K562 (cell line): Measurements from ENCODE around the gene ETS2. TPM values are rescaled to one million over a fixed set of nuclear protein-coding genes. Genes with fewer than 3 reads are reported as not detected.

Source experiments
- DMBX1 ChIP-seq: fragments of 250-450 bp; sonication (Bioruptor Pico); IDR thresholded peaks from 2 replicates; pipeline ENCODE4 v1.8.0; 2022; ENCODE audit warnings: inconsistent platforms, mild to moderate bottlenecking, moderate library complexity, borderline replicate concordance
- HDAC3 ChIP-seq: fragments of 450-650 bp; IDR thresholded peaks from 2 replicates; pipeline ENCODE4 v1.6.1; 2018; ENCODE audit warnings: borderline replicate concordance, mild to moderate bottlenecking, moderate library complexity; ENCODE audit not compliant: partially characterized antibody
- PHB ChIP-seq: fragments of 250-450 bp; sonication (Bioruptor Pico); IDR thresholded peaks from 2 replicates; pipeline ENCODE4 v1.5.0; 2021
- SMAD1 ChIP-seq: fragments of 150-350 bp; IDR thresholded peaks from 2 replicates; pipeline ENCODE4 v1.6.1; 2014; ENCODE audit warnings: low read length, low read depth; ENCODE audit not compliant: partially characterized antibody
- ZNF23 ChIP-seq: fragments of 250-450 bp; sonication (Bioruptor Pico); IDR thresholded peaks from 2 replicates; pipeline ENCODE4 v1.4.0; 2020; ENCODE audit warnings: mild to moderate bottlenecking
- ZNF232 ChIP-seq: sonication (generic); formaldehyde crosslinking; IDR thresholded peaks from 2 replicates; pipeline ENCODE4 v1.8.0; 2022; ENCODE audit warnings: mild to moderate bottlenecking, missing genetic modification reagents
- ZNF384 ChIP-seq: IDR thresholded peaks from 2 replicates; pipeline ENCODE4 v1.6.1; 2012; ENCODE audit warnings: low read depth, low read length, improper control_type of control experiment
- ZNF583 ChIP-seq: fragments of 250-450 bp; sonication (Bioruptor Pico); IDR thresholded peaks from 2 replicates; pipeline ENCODE4 v1.4.0; 2020
- ZNF766 ChIP-seq: fragments of 200-800 bp; sonication (Bioruptor generic); conservative IDR thresholded peaks from 2 replicates; pipeline ENCODE4 v1.6.1; 2016; ENCODE audit warnings: missing genetic modification characterization, missing compliant biosample characterization
- polyA plus RNA-seq, 8 experiments: library from polyadenylated mRNA; depleted of rRNA in 4 of 8; stranded (reverse) in 5 of 8; unstranded in 3 of 8; fragments of >200 nt; fragmentation: Nextera tagmentation in 2 of 8; fragmentation: Illumina TruSeq in 1 of 8; extraction: Ambion mirVana in 2 of 8; extraction: Trizol in 1 of 8; gene quantifications; 2 replicates each; pipeline versions ENCODE4 v1.2.1 to v1.2.3, GENCODE V29; 2011 to 2014; ENCODE audit warnings: inconsistent platforms in 1 of 8, missing spikeins in 1 of 8
- total RNA-seq, 7 experiments: library from RNA; depleted of rRNA in 6 of 7; stranded (reverse); fragments of >200 nt in 6 of 7; fragmentation: Illumina TruSeq in 2 of 7; extraction: Trizol in 2 of 7; gene quantifications; 2 replicates each; pipeline versions ENCODE4 v1.2.1 to v1.2.3, GENCODE V29; 2011 to 2021; ENCODE audit warnings: low replicate concordance in 1 of 7
- TF ChIP-seq, protein P1 (sequence below): fragments of 200-600 bp; sonication (generic); IDR thresholded peaks from one replicate; pipeline ENCODE4 v1.6.1; 2012; ENCODE audit warnings: mild to moderate bottlenecking, low read depth, low read length, inconsistent platforms
- TF ChIP-seq, protein P2 (sequence below): fragments of 450-650 bp; formaldehyde crosslinking; IDR thresholded peaks from 2 replicates; pipeline ENCODE4 v1.4.0; 2022; ENCODE audit warnings: missing genetic modification characterization

Gene ETS2
- total and polyA plus RNA-seq, 9 of the 15 experiments (the other 6 are each of a cell fraction or from before 2014, with no cell fraction given) = 1.7 to 24.4 (median 12.2) TPM

DNA sequence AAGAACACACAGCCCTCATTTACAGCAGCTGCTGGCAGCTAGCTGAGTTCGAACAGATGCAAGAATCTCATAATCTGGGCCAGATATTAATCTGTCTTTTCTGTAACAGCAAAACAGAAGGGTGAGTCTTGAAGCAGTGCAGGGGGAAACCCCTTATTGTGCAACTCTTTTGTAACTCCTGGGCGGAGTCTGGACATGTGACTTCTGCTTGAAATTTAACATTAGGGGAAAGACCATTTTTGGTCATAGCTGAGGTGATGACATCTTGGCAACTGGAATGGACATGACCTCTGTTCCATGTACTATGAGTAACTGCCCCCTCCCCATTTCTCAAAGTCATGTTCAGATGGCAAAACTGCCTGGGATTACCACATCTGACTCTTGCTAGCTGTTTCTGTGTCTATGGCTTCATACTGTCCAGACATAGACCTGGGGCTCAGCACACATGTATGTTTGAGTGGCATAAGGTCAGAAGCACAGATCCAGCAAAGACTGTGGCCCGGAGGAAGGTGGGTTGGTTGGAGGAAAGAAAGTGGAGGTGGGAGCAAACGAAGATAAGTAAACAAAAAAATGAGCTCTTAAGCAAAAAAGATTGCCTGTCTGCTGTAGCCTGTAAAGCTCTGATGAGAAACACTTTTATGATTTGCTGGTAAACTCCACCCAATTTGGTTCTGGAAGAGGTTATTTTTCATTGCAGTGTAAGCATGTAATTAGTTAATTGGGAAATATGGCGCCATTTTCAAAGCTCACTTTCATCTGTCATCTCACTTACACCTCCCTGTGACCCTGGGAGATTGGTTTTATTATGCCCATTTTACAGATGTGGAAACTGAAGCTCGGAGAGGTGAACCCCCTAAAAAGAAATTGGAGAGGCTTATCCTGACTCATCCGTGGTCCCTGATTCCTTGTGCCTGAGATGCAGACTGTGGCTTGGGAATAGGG lies 26.1 kb downstream of the ETS2 start (continued):
- TF ChIP-seq, protein P1, sequence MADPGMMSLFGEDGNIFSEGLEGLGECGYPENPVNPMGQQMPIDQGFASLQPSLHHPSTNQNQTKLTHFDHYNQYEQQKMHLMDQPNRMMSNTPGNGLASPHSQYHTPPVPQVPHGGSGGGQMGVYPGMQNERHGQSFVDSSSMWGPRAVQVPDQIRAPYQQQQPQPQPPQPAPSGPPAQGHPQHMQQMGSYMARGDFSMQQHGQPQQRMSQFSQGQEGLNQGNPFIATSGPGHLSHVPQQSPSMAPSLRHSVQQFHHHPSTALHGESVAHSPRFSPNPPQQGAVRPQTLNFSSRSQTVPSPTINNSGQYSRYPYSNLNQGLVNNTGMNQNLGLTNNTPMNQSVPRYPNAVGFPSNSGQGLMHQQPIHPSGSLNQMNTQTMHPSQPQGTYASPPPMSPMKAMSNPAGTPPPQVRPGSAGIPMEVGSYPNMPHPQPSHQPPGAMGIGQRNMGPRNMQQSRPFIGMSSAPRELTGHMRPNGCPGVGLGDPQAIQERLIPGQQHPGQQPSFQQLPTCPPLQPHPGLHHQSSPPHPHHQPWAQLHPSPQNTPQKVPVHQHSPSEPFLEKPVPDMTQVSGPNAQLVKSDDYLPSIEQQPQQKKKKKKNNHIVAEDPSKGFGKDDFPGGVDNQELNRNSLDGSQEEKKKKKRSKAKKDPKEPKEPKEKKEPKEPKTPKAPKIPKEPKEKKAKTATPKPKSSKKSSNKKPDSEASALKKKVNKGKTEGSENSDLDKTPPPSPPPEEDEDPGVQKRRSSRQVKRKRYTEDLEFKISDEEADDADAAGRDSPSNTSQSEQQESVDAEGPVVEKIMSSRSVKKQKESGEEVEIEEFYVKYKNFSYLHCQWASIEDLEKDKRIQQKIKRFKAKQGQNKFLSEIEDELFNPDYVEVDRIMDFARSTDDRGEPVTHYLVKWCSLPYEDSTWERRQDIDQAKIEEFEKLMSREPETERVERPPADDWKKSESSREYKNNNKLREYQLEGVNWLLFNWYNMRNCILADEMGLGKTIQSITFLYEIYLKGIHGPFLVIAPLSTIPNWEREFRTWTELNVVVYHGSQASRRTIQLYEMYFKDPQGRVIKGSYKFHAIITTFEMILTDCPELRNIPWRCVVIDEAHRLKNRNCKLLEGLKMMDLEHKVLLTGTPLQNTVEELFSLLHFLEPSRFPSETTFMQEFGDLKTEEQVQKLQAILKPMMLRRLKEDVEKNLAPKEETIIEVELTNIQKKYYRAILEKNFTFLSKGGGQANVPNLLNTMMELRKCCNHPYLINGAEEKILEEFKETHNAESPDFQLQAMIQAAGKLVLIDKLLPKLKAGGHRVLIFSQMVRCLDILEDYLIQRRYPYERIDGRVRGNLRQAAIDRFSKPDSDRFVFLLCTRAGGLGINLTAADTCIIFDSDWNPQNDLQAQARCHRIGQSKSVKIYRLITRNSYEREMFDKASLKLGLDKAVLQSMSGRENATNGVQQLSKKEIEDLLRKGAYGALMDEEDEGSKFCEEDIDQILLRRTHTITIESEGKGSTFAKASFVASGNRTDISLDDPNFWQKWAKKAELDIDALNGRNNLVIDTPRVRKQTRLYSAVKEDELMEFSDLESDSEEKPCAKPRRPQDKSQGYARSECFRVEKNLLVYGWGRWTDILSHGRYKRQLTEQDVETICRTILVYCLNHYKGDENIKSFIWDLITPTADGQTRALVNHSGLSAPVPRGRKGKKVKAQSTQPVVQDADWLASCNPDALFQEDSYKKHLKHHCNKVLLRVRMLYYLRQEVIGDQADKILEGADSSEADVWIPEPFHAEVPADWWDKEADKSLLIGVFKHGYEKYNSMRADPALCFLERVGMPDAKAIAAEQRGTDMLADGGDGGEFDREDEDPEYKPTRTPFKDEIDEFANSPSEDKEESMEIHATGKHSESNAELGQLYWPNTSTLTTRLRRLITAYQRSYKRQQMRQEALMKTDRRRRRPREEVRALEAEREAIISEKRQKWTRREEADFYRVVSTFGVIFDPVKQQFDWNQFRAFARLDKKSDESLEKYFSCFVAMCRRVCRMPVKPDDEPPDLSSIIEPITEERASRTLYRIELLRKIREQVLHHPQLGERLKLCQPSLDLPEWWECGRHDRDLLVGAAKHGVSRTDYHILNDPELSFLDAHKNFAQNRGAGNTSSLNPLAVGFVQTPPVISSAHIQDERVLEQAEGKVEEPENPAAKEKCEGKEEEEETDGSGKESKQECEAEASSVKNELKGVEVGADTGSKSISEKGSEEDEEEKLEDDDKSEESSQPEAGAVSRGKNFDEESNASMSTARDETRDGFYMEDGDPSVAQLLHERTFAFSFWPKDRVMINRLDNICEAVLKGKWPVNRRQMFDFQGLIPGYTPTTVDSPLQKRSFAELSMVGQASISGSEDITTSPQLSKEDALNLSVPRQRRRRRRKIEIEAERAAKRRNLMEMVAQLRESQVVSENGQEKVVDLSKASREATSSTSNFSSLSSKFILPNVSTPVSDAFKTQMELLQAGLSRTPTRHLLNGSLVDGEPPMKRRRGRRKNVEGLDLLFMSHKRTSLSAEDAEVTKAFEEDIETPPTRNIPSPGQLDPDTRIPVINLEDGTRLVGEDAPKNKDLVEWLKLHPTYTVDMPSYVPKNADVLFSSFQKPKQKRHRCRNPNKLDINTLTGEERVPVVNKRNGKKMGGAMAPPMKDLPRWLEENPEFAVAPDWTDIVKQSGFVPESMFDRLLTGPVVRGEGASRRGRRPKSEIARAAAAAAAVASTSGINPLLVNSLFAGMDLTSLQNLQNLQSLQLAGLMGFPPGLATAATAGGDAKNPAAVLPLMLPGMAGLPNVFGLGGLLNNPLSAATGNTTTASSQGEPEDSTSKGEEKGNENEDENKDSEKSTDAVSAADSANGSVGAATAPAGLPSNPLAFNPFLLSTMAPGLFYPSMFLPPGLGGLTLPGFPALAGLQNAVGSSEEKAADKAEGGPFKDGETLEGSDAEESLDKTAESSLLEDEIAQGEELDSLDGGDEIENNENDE = no peak
- TF ChIP-seq ZNF384 (no peak), ZNF766 (CRISPR knock-in tag) (peak; percentile 88), HDAC3 (peak; percentile 83), ZNF583 (CRISPR knock-in tag) (no peak), SMAD1 (peak; percentile 37), DMBX1 (no peak), ZNF232 (CRISPR knock-in tag) (no peak), PHB (CRISPR knock-in tag) (no peak; the same call in 1 of the 2 replicates), ZNF23 (CRISPR knock-in tag) (no peak)
- TF ChIP-seq, protein P2, sequence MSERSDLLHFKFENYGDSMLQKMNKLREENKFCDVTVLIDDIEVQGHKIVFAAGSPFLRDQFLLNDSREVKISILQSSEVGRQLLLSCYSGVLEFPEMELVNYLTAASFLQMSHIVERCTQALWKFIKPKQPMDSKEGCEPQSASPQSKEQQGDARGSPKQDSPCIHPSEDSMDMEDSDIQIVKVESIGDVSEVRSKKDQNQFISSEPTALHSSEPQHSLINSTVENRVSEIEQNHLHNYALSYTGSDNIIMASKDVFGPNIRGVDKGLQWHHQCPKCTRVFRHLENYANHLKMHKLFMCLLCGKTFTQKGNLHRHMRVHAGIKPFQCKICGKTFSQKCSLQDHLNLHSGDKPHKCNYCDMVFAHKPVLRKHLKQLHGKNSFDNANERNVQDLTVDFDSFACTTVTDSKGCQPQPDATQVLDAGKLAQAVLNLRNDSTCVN (CRISPR knock-in tag) = peak; percentile 67; the same call in 1 of the 2 replicates
